Duodenal mucosa (tissue), 2 donors: ENCODE measurements around the gene NFX1.

Source experiments
- H3K27ac ChIP-seq: one replicate; pipeline ENCODE4 v1.7.0; 2013; ENCODE audit warnings: low read depth, low read length
- H3K27me3 ChIP-seq, 2 donors: one replicate each; pipeline ENCODE4 v1.7.0; 2013; ENCODE audit warnings: low read length in 2 of 2, control low read depth in 1 of 2; ENCODE audit not compliant: insufficient read depth in 2 of 2, control insufficient read depth in 1 of 2
- H3K36me3 ChIP-seq, 2 donors: one replicate each; pipeline ENCODE4 v1.7.0; 2013; ENCODE audit warnings: low read length in 2 of 2, control low read depth in 1 of 2; ENCODE audit not compliant: insufficient read depth in 2 of 2, control insufficient read depth in 1 of 2
- H3K4me1 ChIP-seq, 2 donors: one replicate each; pipeline ENCODE4 v1.7.0; 2013; ENCODE audit warnings: low read length in 2 of 2, control low read depth in 1 of 2; ENCODE audit not compliant: insufficient read depth in 2 of 2, control insufficient read depth in 1 of 2
- H3K4me3 ChIP-seq, 2 donors: one replicate each; pipeline ENCODE4 v1.7.0; 2013; ENCODE audit warnings: low read length in 2 of 2, low read depth in 1 of 2
- H3K9ac ChIP-seq, 2 donors: one replicate each; pipeline ENCODE4 v1.7.0; 2013; ENCODE audit warnings: low read length in 2 of 2, low read depth in 1 of 2
- H3K9me3 ChIP-seq, 2 donors: one replicate each; pipeline ENCODE4 v1.7.0; 2013; ENCODE audit warnings: low read length in 2 of 2, control low read depth in 1 of 2; ENCODE audit not compliant: control insufficient read depth in 1 of 2

The NFX1 gene

GRCh38 chr9:33265211-33265865 lies 25.0 kb upstream of the NFX1 start:
- peaks cover 24 to 33% of the 10 kb centered on the region in 2 donors for H3K4me1 ChIP-seq
- peaks cover 31 to 47% of the 10 kb centered on the region in 2 donors for H3K36me3 ChIP-seq
- H3K4me3 ChIP-seq: peak overlapping the region; percentile 94 to 97
- H3K9ac ChIP-seq: peak overlapping the region; percentile 82 to 94
- H3K9me3 ChIP-seq: no peaks in the 10 kb centered on the region
- H3K27me3 ChIP-seq: no peaks in the 10 kb centered on the region
- H3K27ac ChIP-seq: peak overlapping the region; percentile 76

- H3K36me3 ChIP-seq: peaks cover 23 to 49% of the 10 kb centered on the region in 2 donors
- no peak overlapping the region for H3K27ac ChIP-seq
Observed at GRCh38 chr9:33267151-33267767, 23.1 kb upstream of the NFX1 start.

GRCh38 chr9:33270146-33270545 lies 20.2 kb upstream of the NFX1 start:
- no peak overlapping the region for H3K4me3 ChIP-seq
- H3K9ac ChIP-seq: no peak overlapping the region
- no peaks in the 10 kb centered on the region for H3K9me3 ChIP-seq
- no peaks in the 10 kb centered on the region for H3K27me3 ChIP-seq
- peaks cover 26 to 63% of the 10 kb centered on the region in 2 donors for H3K36me3 ChIP-seq
- H3K4me1 ChIP-seq: peaks cover 14 to 22% of the 10 kb centered on the region in 2 donors
- H3K27ac ChIP-seq: no peak overlapping the region

More at GRCh38 chr9:33267151-33267767, 23.1 kb upstream of the NFX1 start:
- peaks cover 24 to 38% of the 10 kb centered on the region in 2 donors for H3K4me1 ChIP-seq
- no peaks in the 10 kb centered on the region for H3K27me3 ChIP-seq
- no peak overlapping the region for H3K9ac ChIP-seq
- H3K9me3 ChIP-seq: no peaks in the 10 kb centered on the region
- no peak overlapping the region for H3K4me3 ChIP-seq

GRCh38 chr9:33272061-33272460 lies 18.3 kb upstream of the NFX1 start:
- Histone ChIP-seq H3K27ac (no peak overlapping the region), H3K36me3 (peaks cover 30 to 73% of the 10 kb centered on the region in 2 donors), H3K9me3 (no peaks in the 10 kb centered on the region), H3K4me3 (no peak overlapping the region), H3K4me1 (peaks cover 0 to 5% of the 10 kb centered on the region in 2 donors), H3K9ac (no peak overlapping the region), H3K27me3 (no peaks in the 10 kb centered on the region)

GRCh38 chr9:33273266-33273971 lies 16.9 kb upstream of the NFX1 start:
- Histone ChIP-seq H3K4me3 (no peak overlapping the region), H3K27me3 (no peaks in the 10 kb centered on the region), H3K27ac (no peak overlapping the region), H3K36me3 (peaks cover 36 to 78% of the 10 kb centered on the region in 2 donors), H3K4me1 (peaks cover 0 to 5% of the 10 kb centered on the region in 2 donors), H3K9ac (no peak overlapping the region), H3K9me3 (no peaks in the 10 kb centered on the region)

GRCh38 chr9:33273972-33274328 lies 16.4 kb upstream of the NFX1 start:
- no peak overlapping the region for H3K27ac ChIP-seq
- H3K9ac ChIP-seq: no peak overlapping the region
- no peaks in the 10 kb centered on the region for H3K9me3 ChIP-seq
- H3K27me3 ChIP-seq: no peaks in the 10 kb centered on the region
- peaks cover 0 to 5% of the 10 kb centered on the region in 2 donors for H3K4me1 ChIP-seq
- no peak overlapping the region for H3K4me3 ChIP-seq
- peaks cover 41 to 81% of the 10 kb centered on the region in 2 donors for H3K36me3 ChIP-seq

GRCh38 chr9:33277484-33277883 lies 12.8 kb upstream of the NFX1 start:
- no peaks in the 10 kb centered on the region for H3K4me1 ChIP-seq
- no peaks in the 10 kb centered on the region for H3K9me3 ChIP-seq
- H3K4me3 ChIP-seq: no peak overlapping the region
- peaks cover 47 to 76% of the 10 kb centered on the region in 2 donors for H3K36me3 ChIP-seq
- no peaks in the 10 kb centered on the region for H3K27me3 ChIP-seq
- no peak overlapping the region for H3K9ac ChIP-seq
- H3K27ac ChIP-seq: no peak overlapping the region

- peaks cover 0 to 9% of the 10 kb centered on the region in 2 donors for H3K4me1 ChIP-seq
- peaks cover 12 to 21% of the 10 kb centered on the region in 2 donors for H3K36me3 ChIP-seq
- H3K9me3 ChIP-seq: no peaks in the 10 kb centered on the region
- no peak overlapping the region for H3K27ac ChIP-seq
- H3K27me3 ChIP-seq: no peaks in the 10 kb centered on the region
- no peak overlapping the region for H3K4me3 ChIP-seq
- no peak overlapping the region for H3K9ac ChIP-seq
Observed at GRCh38 chr9:33285502-33285901, 4.8 kb upstream of the NFX1 start.

- Histone ChIP-seq H3K27ac (no peak overlapping the region), H3K27me3 (no peaks in the 10 kb centered on the region), H3K36me3 (peaks cover 5 to 11% of the 10 kb centered on the region in 2 donors), H3K9ac (no peak overlapping the region), H3K4me3 (no peak overlapping the region), H3K9me3 (no peaks in the 10 kb centered on the region), H3K4me1 (peaks cover 11 to 20% of the 10 kb centered on the region in 2 donors)
Observed at GRCh38 chr9:33287087-33287490, 3.2 kb upstream of the NFX1 start.

GRCh38 chr9:33288235-33288634 lies 2.1 kb upstream of the NFX1 start:
- Histone ChIP-seq H3K9ac (no peak overlapping the region), H3K27me3 (no peaks in the 10 kb centered on the region), H3K36me3 (no peaks in the 10 kb centered on the region), H3K27ac (no peak overlapping the region), H3K4me1 (peaks cover 17 to 31% of the 10 kb centered on the region in 2 donors), H3K9me3 (no peaks in the 10 kb centered on the region), H3K4me3 (no peak overlapping the region)
